Stimulated activated CD4-positive, alpha-beta T cell treated with anti-CD3 and anti-CD28 coated beads, Interleukin-2, amount 100 ng/mL, for 4 hours (primary cell): ENCODE results near the gene CHPF2.

Source experiments
- DNase-seq: peaks from one replicate; pipeline ENCODE4 v3.0.0-alpha.2; 2020; ENCODE audit warnings: low read depth

The CHPF2 gene

DNA sequence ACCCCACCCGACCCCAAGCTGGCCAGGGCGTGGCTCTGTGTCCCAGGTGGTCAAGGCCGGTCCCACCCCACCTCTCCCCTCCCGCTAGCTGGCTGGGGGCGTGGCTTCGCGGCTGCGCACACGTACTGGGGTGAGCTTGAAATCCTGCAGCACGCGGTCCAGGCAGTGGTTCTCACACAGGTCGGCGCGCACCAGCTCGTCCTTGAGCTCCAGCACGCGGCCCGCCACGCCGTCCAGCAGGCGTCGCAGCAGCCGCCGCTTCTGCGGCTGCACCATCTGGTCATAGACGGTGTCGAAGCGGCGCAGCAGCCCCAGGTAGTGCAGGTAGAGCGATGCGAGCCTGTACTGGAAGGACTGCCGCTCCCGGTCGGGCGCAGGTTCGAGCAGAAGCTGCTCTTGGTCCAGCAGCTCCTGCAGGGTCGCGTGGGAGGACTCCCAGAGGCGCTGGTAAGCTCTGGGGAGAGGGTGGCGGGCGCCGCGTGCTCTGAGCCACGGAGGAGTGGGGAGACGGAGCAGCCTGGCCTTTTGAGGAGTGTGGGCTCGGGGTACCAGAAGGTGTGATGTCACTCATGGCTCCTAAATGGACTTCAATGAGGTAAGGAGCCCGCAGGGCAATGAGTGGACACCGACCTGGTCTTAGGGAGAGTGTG is 27.8 kb upstream of the CHPF2 start:
- no peak for DNase-seq

DNA sequence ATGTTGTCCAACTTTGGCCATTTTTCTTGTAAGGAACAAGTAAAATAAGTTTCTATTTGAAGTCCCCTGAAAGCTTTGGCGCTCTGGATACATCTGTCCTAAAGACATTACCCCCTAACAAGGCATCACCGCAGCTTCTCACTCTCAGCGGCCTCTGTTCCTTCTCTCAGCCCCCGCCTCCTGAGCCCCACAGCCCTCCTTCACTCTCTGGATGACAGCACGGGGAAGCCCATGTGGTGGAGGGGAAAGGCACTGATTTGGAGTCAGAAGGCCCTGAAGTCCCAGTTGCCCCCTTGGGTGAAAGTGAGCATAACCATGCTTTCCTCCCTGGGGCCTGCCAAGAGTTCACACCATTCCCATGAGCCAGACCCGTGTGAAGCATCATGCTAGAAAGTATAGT is 26.6 kb upstream of the CHPF2 start:
- no peak for DNase-seq

DNA sequence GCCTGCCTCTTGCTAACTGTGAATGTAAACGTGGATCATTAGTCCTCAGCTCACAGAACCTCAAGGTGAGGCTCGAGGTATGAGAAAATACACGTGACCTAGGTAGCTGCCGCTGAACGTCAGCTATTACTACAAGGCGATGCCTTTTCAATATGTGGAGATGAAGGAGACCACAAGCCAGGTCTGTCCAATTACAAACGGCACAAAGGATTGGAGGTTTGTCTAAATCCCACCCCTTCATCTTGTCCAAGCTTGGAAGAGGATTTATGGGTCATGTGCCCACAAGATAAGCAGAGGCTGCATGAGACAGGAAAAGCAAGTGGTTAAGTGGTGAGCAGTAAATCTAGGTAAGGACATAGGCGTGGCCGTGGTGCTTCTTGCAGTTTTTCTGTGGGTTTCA is 25.4 kb upstream of the CHPF2 start:
- DNase-seq = no peak

DNA sequence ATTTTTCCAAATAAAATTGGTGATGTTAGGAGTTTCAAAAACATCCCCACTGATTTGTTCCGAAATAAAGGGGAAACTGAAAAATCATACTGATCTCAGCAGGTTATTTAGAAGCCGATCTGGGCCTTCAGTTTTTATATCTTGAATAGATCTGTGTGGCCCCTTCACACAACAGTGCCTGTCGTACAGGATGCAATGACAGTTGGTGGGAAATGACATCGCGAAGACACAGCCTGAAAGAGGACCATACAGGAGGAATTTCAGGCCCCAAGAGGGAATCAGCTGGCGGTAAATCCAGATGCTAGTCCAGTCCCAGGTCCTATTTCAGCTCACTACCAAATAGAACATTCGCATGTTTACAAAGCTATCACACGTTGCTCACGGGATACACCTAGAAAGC is 25.0 kb upstream of the CHPF2 start:
- no peak for DNase-seq

DNA sequence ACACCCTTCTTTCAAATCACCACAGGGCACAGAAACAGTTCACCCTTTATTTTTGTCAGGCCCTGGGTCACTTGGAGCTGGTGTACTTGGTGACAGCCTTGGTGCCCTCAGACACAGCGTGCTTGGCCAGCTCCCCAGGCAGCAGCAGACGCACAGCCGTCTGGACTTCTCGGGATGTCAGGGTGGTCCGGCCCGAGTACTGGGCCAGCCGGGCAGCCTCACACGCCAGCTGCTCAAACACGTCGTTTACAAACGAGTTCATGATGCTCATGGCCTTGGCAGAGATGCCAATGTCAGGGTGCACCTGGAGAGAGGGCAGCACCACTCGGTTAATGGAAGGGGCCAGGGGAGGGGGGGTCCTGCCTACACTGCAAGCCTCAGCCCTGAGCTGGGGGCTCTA is 24.5 kb upstream of the CHPF2 start:
- DNase-seq = no peak

DNA sequence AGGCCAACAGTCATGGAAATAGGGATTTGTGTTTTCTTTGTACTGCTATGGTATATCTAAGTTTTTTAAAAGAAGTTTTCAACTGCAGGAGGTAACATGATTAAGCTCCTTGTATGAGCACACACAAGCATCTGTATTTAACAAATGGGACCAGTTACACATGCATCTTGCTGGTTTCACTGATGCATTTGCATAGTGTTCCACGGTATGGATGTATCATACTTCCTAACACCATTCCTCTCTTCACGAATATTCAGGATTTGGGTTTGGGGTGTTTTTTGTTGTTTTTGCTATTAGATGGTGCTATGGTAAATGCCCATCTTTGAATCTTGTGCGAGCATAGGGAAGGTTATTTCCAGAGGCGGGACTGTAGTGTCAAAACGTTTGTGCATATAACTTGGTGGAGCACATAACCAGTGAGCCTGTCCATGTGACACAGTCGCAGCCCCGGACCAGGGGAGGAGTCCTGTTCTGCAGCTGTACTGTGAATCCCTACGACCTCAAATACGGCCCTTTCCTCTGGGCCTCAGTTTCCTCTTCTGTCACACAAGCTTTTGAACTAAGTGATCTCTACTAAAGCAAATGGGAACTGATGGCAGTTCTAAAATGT is 23.9 kb upstream of the CHPF2 start:
- DNase-seq = no peak

DNA sequence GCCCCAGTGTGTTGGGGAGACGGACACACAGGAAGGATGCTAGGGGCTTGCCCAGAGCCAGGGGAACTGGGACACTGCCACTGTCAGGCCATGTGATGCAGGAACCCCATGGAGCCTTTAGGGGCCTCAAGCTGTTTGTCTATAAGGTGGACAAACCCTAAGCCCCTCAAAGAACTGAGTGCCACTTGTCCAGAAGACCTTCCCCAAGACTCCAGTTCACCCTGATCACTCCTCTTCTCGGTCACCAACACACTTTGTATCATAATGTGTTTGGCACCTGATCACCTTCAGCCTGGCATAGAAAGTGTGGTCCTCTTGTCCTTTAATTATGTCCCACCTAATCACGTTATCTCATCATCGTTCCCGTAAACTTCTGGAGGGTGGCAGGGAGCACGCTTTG is 22.7 kb upstream of the CHPF2 start:
- no peak for DNase-seq

DNA sequence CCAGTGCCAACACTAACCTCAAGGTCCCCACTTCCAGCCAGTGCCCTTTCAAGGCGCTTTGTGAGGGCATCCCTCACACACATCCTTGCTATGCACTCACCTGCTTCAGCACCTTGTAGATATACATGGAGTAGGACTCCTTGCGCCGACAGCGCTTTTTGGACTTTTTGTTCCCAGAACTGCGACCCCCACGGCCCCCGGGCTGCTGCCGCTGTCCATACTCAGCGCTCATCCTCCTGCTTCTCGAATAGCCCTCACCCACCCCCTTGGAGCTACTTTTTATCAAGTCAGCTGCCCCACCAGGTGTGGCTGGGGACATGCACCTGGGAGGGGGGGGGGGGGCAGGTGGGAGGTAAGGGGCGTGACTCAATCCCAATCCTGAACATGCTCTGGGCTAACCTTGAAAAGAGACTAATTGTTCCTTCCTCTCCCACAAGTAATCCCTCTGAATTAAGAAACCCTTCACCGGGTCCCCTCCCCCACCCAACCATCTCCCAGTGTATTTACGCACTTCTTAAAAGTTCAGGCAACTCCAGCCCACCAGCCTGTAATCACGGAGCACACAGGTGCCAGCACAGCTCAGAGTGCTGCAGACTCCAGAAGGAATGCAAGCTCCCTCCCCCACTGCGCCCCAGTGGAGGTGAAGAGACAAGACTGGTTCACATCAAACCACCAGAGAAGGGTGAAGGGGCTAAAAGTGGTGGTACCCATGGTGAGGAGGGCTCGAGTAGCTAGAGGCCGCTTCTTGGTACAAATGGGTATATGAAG is 22.0 kb upstream of the CHPF2 start, which contains the start of gene H2BK1:
Gene H2BK1 (minus strand): TSS at position 402 of the 768 bp plus-strand sequence. CDS start 170 bp downstream, at position 232.
- DNase-seq = no peak

DNA sequence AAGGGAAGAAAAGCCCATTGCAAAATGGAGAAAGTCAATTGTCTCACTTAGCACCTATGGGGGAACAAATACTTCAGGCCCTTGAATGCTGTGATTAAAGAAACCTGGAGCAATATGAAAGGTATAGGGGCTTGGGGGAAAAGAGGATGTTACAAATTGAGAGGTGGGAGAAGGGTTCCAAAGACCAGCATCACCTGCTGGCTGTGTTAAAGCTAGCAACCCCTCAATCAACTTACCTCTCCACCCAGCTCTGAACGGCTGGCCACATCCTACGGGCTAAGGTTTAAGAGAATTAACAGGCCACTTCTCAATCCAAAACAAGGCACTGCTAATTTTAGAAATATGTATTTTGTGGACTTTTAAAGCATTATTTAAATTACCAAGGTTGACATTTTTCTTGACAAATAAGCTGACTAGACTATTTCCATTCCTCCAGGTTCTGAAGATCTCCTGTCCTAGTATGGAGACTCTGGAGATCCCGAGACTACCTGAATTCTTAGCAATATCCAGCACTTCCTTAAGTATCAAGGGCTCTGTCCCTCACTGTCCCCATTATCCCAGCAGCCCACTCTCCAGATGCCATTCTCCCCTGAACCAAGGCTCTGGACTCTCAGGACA is 21.0 kb upstream of the CHPF2 start:
- DNase-seq = no peak

DNA sequence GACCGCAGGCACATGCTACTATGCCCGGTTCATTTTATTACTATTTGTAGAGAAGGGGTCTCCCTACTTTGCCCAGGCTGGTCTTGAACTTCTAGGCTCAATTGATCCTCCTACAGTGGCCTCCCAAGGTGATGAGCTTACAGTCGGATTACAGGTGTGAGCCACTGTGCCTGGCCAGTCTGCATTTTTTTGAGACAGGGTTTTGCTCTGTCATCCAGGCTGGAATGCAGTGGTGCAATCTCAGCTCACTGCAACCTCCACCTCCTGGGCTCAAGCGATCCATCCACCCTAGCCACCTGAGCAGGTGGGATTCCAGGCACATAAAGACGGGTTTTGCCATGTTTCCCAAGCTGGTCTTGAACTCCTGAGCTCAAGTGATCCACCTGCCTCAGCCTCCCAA is 19.7 kb upstream of the CHPF2 start:
- no peak for DNase-seq

DNA sequence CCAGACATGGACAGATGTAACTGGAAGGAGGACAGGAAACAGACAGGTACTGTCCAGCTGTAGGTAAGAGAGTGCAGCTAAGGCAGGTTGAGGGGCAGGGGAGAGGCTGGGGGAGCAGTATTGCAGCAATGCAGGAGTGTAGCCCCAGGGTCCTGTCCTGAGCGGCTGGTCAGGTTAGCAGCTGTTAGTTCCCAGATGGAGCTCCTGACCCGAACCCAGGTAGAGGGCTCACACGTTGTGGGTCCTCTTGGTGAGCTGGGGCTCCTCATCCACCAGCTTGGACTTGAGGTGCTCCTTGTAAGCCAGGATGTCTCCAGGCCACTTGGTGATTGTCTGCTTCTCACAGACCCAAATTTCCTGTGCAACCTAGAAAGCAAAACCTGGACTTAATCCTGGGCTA is 18.5 kb upstream of the CHPF2 start:
- no peak for DNase-seq

DNA sequence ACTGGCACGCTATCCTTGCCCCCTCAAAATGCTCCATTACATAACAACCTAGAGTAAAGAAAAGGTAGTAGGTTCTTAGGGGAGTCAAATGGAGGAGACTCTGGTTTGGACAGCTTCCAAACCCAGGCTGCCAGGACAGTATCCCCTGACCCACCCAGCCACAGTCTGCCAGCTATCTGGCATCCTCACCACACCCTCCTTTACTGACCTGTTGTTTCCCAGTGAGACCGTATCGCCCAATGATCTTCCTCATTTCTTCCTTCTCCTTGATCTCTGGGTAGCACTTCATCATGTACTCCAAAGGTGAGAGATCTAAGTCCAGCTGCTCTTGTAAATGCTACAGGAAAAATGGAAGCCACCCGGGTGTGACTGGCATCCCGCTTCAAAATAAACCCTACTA is 16.9 kb upstream of the CHPF2 start:
- DNase-seq = no peak

DNA sequence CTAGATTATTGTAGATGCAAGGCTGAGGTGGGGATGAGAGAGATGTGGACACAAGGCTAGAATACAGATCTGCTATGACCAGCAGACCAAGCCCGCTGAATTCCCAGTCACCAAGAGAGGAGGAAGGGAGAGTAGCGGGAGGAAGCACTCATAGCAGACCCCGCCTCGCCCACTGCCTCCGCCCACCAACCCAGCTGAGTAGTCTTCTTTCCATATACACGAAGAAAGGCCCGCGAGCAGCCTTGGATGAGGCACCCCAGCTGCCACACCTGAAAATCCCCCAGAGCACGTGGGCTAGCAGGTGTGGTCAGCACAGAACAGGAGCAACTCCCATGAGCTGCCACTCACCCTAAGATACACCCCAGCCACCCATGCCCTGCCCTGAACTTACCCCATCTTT is 14.1 kb upstream of the CHPF2 start:
- no peak for DNase-seq

DNA sequence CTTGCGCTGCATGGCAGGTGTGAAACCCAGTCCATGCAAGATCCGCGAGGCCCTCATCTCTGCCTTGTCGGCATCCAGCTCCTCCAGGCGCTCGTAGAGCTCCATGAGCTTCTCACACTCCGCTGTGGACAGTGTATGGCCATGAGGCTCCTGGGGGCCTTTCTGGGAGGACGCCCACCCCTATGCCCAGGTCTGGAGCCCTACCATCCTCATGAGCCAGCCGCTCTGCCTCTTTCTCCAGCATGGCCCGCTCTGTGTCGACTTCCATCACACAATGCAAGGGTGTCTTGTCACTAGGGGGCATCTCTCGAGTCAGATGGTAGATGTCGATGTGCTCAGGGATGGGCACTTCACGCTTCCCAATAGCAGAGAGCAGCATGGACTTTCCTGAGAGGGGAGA is 8.6 kb upstream of the CHPF2 start:
- DNase-seq = no peak

DNA sequence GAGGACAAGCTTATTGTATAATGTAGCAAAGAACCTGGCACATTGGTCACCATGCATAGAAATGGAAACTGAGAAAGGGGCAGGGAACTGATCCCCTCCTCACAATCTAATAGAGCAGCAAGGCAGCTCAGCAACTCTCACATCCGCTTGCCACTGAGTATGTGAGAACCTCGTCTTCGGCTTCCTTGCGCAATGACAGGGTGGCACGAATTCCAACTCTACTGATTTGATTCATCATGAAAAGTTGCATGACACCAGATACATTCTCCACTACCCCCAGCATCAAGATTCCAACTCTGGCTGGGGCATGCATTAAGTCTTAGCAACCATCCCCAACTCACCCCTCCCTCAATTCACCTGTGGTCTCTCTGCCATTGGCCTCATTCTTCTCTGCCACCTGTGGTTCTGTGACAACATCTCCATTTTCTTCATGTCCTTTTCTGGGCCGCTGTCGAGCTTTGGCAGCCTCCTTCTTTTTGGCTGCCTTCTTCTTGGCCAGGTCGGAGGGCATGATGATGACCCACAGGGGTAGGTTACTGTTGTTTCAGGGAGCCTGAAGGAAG is 6.3 kb upstream of the CHPF2 start:
- no peak for DNase-seq

DNA sequence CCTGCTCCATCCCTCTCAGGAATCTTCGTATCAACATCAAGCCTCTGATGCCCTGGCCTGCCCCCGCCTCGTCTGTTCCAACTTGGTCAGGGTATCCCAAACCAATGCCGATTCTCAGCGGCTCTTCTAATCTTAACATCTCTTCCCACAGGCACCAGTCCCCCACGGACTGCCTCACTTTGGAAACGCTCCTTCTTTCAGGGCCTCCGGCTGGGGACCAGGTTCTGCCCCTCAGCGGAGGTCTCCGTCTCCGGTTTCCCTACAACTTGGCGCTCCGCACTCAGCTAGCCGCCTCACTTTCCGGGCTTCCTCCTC is 5.8 kb upstream of the CHPF2 start:
- no peak for DNase-seq

DNA sequence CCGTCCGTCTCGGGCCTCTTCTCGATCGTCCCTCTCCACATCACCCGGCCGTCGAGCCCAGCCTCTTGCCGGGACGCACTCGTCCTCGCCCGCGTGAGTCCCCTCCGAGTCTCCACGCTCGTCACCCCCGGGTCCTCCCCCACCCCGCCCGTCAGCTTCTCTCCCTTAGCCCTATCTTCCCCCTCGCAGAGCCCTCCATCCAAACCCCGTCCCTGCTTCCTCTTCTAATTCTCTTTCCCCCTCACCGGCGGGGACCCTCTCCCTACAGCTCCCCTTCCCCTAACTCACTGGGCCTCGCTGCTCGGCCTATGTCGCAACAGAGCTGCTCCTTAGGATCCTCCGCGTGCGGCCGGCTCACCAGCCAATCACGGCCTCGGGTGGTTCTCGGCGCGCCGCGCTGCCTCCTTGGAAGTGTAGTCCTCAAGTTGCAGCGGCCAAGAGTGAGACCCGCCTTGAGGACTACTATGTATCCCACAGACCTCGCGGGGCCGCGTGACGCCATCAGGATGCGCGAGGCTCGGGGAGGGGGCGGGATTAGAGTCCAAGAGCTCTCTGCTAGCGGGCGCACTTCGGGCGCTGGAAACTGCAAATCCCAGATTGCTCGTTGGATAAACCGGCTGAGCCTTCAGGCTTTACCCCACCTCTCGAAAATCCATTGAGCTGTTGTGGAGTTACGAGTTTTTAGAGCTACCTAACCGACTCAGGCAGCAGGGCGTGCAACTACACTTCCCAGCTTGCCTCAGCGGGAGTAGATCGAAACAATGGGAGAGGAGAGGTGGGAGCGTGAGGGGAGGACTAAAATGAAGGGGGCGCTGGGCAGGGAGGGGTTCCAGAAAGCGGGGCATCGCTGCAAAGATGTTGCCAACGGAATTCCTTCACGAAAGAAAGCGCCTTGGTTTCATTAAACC is 5.2 kb upstream of the CHPF2 start, which contains the start of gene ABCF2:
Gene ABCF2 (minus strand): TSS at position 331 of the 908 bp plus-strand sequence. CDS start 747 bp downstream, outside the sequence.
- peak; percentile 97 for DNase-seq

DNA sequence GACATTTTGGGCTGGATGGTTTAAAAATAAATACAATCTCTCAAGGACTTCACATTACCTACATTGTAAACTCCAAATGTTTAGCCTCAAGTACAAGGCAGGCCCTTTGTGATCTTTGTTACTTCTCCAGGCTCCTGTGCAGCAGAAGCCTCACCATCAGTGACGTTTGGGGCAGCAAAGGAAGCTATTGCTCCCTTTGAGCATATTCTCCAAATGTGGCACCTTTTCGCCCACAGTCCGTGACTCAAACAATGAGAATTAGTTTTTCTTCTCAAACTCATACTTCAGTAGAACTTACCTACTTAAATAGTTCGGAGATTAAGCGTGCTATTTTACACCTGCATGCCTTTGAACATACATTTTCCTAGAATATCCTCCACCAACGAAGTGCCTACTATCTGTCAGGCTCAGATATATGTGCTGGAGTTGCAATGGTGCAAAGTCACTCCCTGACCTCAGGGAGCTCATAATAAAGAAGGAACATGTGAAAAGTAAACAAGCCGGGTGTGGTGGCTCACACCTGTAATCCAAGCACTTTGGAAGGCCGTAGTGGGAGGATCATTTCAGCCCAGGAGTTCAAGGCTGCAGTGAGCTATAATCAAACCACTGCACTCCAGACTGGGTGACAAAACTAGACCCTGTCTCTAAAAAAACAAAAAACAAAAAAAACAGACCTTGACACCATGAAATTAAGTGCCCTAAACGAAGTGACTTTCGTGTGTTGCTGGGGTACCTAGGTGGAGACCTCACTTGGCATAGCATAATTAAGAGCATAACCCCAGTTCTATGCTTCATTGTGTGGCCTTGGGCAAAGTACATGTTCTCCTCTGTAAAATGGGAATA is 4.0 kb upstream of the CHPF2 start:
- no peak for DNase-seq

DNA sequence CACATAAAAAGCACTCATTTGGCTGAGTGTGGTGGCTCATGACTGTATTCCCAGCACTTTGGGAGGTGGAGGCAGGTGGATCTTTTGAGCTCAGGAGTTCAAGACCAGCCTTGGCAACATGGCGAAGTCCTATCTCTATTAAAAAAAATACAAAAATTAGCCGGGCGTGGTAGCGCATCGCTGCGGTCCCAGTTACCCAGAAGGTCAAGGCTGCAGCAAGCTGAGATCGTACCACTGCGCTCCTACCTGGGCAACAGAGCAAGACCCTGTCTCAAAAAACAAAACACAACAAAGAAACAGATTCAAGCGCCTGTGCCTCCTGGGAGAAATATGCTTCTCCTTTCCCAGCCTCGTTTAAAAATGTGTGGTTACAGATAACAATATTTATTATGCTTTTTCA is 3.0 kb upstream of the CHPF2 start:
- no peak for DNase-seq

DNA sequence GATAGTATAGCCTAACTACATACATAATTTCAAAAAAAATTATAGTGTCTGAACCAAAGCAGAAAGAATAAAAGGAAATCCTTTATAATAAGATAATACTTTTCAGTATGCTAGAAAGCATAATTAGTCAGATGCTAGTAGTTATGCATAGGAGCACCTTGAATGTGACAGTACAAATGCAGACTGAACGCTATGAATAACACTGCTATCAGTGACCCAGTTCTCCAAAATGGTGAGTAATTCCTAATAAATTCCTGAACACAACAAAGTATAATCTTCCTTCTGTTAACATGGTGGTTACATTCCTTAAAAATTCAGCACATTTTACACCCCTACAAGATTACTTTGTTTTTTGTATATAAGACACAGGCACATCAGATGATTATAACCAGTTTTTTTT is 1.2 kb upstream of the CHPF2 start:
- no peak for DNase-seq
